GM18526 (cell line): ENCODE data around the gene SPEM1.

Experiments
- POLR2A ChIP-seq: IDR thresholded peaks from 3 replicates; pipeline ENCODE4 v1.6.1; 2011; ENCODE audit not compliant: insufficient read length; ENCODE audit errors: extremely low read depth

Gene SPEM1

DNA sequence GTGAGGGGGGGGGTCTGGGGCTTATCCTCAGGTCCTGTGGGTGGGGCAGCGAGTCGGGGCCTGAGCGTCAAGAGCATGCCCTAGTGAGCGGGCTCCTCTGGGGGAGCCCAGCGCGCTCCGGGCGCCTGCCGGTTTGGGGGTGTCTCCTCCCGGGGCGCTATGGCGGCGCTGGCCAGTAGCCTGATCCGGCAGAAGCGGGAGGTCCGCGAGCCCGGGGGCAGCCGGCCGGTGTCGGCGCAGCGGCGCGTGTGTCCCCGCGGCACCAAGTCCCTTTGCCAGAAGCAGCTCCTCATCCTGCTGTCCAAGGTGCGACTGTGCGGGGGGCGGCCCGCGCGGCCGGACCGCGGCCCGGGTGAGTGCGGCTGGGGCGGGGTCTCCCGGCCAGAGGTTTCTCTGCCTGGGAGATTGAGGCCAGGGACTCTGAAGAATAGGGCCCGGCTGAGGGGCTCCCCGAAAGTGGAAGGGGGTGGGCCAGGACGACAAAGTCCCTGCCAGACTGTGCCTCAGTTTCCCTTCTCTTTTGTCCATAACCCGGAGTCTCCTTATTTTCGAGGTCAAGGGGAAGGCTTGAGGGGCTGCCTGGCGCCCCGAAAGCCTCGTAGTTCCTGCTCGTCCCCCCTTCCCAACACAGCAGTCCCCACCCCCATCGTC, 19.5 kb downstream of the SPEM1 start, which contains the start of gene FGF11:
Gene FGF11 (plus strand): TSS at position 51 of the 651 bp plus-strand sequence. CDS start 109 bp downstream, at position 160.
- no peak for TF ChIP-seq POLR2A

DNA sequence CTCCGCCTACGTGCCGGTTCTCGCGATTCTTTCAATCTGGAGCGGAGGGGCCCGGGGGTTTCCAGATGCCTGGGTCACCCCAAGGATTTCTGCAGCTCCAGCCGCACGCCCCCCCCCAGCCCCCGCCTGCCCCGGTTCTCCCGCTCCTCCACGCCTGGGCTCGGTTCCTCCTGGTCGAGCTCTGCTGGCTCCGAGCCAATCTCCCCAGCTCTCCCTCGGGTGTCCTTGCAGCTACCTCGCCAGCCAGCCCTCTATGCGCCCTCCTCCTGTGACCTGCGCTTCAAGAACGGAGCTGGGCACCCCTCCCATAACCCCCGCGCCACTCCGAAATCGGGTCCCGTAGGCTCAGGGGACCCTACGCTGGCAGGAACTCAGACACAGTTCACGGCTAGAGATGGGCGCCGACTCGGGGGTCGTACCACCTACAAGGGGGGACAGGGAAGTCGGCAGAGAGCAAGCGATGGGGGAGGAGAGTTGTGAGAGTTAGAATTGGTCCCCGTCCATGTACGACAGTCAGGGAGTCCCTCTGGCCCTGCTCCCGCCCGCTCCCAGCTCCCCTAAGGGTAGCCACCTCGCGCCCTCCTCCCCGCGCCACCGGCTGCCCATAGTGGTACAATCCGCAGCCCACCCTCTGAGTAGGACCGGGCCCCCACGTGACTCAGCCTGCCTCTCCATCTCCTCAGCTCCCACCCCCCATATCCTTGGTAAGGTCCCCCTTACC, 20.1 kb downstream of the SPEM1 start:
- no peak for TF ChIP-seq POLR2A

DNA sequence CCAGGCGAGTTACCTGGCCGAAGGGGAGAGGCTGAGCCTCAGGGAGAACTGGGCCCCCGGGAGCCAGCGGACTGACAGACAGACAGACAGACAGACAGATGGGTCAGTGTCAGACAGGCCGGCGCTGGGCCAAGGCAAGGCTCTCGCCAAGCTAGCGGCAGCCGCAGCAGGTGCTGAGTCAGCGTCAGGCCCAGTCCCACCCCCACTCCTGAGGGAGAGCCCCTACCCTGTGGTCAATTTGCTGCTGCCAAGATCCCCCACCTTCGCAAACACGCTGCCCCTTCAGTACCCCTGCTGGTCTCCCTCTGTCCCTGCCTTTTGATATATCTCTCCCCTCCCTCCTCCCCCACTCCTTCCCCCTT, 20.7 kb downstream of the SPEM1 start:
- TF ChIP-seq POLR2A = no peak

DNA sequence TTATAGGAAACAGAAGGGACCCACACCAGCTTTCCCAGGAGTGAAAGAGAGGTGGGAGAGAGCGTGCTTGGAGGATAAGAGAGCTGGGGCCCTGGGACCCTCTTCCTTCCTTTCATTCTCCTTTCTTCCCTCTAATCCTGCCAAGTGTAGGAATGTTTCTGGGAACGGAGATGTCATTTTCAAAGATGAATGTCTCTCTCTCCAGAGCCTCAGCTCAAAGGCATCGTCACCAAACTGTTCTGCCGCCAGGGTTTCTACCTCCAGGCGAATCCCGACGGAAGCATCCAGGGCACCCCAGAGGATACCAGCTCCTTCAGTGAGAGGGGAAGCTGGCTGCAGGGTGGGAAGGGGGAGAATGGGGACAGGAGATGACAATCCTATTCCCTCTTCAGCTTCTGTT, 21.1 kb downstream of the SPEM1 start:
- TF ChIP-seq POLR2A = no peak

DNA sequence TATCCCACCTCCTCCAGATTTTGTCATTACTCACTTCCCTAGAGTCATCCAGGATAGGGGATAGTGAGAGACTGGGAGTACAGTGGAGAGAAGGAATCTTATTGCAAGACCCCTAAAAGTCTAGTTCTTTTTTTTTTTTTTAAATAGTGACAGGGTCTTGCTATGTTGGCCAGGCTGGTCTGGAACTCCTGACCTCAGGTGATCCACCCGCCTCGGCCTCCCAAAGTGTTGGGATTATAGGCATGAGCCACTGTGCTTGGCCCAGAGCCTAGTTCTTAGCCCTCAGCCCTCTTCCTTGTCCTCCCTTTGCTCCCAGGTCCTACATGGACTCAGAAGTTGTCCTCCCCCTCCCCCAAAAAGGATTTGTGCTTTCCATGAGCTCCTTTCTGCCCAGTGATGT, 22.0 kb downstream of the SPEM1 start:
- no peak for TF ChIP-seq POLR2A

DNA sequence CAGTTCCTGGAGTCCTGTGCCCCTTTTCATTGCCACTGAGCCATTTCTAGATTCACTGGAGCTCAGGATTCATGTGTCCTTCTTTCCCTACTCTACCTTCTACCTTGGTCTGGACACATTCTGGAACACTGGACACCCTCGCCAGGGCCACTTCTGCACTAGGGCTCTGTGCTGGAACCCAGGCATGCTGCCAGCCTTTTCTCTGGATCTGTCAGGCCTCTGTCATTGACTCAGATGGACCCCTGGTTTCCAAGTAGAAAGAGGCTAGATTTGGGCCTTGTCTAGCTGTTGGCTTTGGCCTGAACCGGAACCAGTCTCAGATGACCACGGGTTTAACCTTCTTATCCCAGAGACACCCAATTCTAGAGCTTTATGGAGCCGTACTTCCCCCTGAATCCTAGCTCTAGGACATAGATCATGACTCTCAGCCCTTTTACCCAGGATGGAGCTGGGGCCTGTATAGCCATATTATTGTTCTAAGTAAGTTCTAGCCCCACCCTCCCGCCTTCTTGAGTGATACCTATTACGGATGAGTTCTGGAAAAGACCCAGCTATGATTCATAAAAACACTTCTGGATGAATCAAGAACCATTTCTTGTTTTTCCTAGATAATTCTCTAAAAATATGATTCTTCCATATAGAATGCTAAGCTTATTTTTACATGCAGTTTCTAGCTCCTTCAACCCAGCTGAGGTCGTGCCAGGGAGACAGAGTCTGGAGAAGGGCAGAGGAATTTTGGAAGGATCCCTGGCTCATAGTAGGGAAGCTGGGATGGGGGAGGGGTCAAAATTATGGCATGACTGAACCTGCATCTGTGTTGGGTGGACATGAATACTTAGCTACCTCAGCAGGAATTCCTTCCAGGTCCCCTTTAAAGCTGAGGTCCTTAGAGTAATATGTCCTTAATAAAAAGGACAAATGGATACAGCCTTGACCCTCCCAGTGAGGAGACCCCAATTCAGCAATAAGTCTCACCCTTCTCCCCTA, 23.7 kb downstream of the SPEM1 start:
- no peak for TF ChIP-seq POLR2A

DNA sequence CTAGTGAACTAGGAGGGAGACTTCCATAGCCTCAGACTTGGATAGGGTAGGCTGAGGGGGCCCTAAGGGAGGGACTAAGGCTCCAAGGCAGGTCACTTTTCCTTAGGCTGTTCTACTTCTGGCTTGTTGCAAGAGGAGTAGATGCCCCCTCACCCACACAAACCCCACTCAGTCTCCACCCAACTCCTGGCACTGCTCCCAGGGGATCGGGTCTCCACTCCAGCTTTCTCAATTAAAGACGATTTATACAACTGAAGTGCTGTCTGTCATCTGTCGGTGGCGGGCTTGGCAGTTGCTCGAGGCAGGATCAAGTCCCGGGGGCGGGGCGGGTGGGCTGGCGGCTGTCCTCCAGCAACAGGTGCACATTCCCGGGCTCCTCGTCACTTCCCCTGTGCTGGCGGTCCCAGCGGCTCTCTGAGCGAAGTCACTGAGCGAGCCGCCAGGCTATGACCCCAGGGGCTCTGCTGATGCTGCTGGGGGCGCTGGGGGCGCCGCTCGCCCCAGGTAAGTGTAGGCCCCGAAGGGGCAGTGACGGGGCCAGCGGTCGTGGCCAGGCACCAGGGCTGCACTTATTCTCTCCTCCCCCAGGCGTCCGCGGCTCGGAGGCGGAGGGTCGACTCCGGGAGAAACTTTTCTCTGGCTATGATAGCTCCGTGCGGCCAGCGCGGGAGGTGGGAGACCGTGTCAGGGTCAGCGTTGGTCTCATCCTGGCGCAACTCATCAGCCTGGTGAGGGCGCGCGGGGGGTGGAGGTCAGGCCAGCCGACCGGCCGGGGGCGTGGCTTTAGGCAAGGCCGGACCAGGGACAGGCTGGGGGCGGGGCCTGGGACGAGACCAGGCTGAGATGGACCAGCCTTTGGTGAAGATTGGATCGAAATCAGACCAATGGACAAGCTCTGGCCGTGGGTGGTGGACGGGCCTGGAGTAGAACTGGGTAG, 24.8 kb downstream of the SPEM1 start, which contains the start of gene CHRNB1:
Gene CHRNB1 (plus strand): TSS at position 380 of the 937 bp plus-strand sequence. CDS start 67 bp downstream, at position 447.
- TF ChIP-seq POLR2A = no peak

DNA sequence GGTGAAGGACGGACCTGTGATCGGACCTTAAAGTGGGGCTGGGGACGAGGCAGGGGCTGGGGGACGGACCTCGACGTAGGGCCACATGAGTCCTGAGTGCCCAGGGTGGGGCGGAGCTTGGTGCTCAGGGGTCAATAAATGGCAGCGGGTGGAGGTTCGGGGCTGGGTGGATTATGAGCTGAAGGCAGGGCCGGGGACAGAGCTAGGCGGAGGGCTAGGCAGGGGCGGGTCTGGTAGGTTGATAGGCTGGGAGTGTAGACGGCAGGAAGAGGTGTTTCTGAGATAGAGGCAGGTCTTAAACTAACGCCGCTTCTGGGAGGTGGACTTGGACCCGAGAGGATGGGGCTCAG, 25.5 kb downstream of the SPEM1 start:
- TF ChIP-seq POLR2A = no peak

DNA sequence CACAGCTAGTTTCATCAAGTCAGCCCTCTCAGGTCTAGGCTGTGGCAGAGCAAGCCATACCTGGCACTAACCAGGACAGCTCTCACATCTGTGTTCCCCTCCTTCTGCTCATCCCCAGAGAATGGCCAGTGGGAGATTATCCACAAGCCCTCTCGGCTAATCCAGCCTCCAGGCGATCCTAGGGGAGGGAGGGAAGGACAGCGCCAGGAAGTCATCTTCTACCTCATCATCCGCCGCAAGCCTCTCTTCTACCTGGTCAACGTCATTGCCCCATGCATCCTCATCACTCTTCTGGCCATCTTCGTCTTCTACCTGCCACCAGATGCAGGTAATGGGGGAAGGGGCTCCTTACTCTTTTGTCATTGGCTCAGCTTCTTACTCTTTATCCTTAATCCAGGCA, 28.3 kb downstream of the SPEM1 start:
- no peak for TF ChIP-seq POLR2A

DNA sequence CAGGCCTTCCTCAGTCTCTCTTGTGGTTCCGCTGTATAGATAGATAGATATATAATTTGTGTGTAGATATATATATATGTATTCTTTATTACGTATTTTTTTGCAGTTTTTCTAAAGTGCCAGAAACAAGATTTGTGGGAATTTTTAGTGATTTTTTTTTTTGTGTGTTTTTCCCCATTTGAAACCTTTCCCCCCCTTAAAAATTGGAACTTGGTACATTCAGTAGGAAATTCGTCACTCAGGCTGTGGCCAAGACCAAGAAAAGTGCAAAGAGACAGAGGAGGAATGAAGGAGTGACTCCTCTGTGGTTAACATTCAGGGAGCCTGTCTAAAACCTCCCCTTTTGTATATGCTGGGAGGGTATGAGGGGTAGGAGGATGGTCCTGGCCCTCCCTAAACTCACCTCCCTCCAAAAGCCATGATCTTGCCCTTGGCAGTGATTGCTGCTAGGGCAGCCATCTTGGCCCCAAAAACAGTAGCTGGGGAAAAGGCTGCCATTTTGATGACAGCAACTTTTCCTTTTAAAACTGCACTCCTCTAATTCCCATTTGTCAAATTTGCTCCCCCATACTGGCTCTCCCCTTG, 39.9 kb downstream of the SPEM1 start:
- TF ChIP-seq POLR2A = no peak

DNA sequence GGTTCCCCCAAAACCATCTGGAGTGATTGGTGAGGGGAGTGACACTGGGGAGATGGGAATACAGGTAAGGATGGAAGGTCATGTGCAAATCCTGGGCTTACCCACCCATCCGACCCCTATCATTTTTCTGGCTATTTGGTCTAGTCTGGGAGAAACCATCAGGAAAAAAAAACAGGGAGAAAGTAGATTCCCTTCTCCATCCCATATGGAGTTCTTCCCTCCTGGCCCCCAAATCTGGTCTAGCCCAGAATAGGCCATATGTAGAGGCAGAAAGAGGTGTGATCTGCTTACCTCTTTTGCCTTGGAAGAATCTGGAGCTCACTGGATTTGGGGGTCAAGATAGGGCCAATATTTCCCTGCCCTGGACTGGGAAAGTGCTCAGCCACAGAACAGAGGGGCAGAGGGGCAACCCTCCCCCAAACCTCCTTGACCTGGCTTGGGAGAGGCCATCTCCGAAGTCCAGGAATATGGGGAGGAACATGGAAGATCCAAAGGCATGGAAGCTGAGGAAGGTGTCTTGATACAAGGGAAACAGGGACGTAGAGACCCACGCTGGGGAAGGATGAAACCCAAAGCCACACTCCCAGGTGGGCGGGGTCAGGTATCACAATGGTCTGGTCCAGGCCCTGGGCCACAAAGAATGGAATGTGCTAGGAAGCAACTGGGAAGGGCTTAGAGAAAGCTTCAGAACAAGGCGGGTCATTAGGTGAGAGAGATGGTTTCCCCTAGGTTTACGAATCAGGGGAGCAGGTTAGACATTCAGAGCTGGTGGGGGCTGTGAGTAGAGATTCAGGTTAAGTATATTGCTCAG, 40.9 kb downstream of the SPEM1 start:
- TF ChIP-seq POLR2A = no peak

DNA sequence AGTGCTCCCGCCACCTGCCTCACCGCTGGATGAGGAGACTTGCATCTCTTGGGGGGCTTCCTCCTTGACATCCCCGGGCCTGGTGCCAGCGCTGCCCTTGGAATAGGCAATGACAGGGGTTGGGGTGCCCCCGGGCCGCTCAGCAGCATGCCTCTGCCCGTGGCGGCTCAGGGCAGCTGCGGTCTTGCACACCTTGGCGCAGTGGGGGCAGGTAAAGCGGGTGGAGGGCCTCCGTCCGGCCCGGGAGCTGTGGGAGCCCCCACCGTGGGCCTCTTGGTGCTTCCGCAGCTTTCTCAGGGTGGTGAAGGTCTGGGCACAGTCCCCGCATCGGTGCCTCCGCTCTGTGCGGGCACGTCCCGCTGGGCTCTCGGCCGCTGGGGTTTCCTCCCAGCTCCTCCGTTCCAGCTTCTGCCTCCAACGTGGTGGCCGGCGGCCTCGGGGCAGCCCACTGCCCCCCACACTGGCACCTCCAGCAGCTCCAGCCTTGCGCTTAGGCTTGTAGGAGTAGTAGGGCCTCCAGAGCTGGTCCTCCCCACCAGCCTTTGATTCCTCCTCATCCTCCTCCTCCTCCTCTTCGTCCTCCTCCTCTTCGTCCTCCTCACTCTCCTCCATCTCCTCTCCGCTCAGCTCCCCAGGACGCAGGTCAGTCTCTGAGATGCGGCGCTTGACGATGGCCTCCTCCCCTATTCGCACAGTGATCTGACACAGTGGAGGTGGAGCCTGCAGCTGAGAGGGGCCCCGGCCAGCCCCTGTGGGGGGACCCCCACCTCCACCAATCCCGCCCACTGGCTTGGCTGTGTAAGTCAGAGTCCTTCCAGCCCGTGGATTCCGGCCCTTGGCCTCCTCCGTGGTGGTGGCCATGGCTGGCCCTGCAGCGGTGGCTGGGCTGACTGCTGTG, 42.6 kb downstream of the SPEM1 start:
- TF ChIP-seq POLR2A = no peak
